Bone marrow (tissue), 2 donors: ENCODE results near the gene GRK5.

Experiments
- DNase-seq, 2 donors: peaks; one replicate each; lab custom pipeline; 2025; lab: John Stamatoyannopoulos, UW

Gene GRK5

DNA sequence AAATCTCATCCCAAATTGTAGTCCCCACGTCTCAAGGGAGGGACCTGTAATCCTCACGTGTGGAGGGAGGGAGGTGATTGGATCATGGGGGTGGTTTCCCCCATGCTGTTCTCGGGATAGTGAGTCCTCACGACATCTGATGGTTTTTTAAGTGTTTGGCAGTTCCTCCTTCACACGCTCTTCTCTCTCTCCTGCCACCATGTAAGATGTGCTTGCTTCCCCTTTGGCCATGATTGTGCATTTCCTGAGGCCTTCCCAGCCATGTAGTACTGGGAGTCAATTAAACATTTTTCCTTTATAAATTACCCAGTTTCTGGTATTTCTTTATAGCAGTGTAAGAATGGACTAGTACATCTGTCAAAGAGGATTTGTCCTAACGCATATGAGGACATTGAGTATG lies 275.6 kb downstream of the GRK5 start:
- DNase-seq = peak in 1 of 2 donors; percentile 8

DNA sequence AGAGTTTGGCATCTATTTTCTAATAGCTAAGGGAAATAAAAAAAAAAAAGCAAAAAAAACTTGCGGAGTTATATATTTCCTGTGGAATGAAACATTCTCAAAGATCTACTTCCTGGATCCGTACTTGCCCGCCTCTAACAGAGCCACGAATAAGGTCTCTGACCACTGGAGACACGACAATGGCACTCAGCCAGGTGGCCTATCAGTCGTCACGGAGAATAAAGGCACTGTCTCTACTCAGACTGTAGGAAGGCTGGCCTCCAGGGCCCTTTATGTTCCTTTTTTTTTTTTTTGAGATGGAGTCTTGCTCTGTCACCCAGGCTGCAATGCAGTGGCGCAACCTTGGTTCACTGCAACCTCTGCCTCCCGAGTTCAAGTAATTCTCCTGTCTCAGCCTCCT lies 276.5 kb downstream of the GRK5 start:
- DNase-seq = no peak

DNA sequence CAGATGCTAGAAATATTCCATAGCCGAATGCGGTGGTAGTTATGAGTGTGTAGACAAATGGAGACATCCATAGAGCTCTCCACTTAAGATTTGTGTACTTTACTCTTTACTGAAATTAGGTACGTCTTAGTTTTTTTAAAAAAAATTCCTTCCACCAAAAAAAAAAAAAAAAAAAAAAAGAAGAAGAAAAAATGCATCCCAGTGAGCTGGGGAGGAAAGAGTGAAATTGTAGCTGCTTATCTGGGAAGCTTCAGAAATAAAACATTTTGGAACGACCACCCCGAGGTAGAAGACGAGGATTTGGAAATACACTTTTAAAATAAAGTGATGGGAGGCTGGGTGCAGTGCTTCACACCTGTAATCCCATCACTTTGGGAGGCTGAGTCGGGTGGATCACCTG lies 281.3 kb downstream of the GRK5 start:
- DNase-seq = no peak

DNA sequence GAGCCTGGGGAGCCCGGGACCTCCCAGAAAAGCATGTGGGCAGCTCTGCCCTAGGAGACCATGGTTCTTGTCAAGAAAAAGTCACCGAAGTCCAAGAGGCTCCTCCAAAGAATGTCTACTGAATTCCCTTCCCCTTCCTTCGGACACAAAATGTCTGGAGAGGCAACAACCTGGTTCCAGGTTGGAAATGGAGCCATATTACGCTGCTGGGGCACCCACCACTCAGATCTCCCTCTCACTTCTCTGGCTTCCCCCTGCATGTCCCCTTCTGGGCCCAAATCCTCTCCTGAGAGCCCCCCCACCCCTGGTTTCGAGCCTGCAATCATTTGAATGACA lies 282.6 kb downstream of the GRK5 start:
- no peak for DNase-seq

DNA sequence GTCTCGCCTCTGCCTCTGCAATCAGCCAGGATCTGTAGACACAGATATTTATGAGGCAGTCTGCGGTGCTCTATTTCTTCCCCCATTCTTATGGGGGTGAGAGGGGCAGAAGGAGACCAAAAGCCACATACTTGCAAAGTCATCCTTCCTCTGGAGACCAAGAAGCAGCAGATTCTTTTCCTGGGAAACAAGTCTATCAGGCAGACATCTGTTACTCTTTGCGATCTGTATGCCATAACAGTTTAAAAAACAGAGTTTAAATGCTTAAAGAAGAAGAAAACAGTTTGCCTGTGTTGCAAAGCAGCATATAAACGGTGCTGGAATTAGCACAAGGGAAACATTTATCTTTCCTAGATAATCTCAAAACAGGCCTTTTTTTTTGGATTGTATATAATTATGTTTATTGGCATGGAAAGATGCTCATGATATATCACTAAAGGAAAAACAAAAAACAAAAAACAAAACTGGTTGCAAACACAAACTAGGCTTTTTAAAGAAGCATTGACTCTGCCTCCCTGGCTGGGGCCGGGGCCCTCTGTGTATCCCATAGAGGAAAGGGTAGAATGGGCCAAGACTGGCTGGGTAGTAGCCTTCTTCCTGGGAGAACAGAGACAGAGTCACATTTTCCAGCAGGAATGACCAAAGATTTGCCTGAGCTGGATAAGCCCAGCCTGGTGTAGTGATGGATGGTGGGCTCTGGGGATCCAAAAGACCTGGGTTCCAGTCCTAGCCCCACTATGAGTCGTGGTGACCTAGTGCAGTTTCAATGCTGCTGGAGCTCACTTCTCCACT lies 284.8 kb downstream of the GRK5 start:
- no peak for DNase-seq

DNA sequence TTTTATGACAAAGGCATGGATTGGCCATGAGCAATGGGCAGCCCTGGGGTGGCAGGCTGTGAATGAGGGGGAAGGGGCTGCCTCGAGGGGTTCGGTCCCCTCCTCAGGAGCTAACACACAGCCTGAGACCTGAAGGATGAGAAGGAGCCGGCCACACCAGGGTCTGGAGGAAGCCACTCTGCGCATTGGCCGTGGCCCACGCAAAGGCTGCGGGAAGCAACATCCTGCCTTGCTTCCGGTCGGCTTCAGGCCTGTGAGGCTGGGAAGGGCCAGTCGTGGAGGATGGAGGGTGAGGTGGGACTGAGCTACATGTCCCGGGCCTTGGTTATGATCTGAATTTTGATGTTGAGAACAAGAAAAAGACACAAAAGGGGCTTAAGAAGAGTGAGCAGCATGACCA lies 285.8 kb downstream of the GRK5 start:
- no peak for DNase-seq

DNA sequence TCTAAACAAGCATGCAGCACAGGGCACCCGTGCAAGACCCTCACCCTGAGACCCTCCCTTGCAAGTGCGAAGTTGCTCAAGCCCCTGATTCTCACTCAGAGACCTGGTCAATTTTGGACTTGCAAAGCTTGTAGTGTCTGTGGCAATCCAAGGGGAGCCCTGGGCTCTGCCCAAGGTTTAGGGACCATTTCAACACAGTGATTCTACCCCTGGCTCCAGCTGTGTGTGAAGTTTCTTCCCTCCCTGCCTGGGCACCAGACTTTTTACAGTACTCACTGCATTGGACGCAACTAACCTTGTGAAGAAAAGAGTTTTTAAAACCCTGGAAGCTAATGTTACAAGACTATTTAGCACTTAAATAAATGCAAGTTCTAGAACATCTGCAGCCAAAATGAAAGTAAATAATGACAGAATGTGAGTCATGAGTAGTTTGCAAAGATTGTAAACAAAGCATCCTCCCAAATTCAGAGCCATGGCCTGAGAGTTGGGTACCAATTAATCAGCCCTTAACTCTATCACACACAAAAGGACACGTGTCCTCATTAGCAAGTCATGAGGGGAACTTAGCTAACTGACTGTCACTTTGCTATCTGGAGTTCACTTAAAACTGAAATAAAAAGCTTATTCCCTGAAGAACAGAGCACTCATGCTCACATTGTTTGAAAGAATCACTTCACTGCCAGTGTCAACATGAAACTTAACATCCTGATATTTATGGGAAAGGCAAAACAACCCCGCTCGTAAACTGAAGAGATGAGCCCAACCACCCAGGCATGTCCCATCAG lies 287.1 kb downstream of the GRK5 start:
- DNase-seq = no peak

DNA sequence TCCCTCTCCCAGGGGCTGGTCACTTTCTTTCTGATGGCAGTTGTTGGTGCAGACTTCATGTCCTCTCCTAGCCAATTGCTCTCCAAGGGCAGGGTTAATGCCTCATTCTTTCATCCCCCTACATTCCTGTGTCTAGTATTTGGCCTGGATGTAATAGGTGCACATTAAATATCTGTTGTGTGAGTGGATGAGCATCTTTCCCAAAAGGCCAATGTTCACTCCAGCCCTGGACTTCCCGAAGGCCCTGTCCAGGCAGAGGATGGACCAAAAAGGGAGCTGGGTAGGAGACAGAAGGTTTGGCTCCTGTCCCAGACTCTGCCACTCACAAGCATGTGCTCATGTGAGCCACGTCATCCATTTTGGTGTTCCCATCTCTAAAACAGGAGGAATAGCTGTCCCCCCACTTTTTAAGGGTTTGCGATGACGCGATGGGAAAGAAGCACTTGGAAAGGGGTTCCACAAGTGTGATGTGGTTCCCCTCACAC lies 287.7 kb downstream of the GRK5 start:
- DNase-seq = no peak

DNA sequence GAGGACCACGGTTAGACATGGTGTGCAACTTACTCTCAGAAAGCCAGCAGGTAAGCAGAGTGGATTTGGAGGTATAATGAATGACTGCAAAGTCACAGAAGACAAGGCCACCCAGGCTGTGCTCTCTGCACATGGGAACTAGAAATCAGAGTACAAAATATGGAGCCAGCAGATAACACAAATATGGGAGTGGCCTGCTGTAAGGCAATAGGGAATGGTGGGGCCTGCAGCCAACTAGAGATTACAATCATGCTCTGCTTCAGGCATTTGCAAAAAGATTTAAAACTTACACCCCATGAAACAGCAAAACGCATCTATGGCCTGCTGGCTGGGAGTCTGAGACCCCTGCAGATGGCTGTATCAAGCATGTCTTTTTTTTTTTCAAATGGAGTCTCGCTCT lies 288.2 kb downstream of the GRK5 start:
- DNase-seq = no peak

DNA sequence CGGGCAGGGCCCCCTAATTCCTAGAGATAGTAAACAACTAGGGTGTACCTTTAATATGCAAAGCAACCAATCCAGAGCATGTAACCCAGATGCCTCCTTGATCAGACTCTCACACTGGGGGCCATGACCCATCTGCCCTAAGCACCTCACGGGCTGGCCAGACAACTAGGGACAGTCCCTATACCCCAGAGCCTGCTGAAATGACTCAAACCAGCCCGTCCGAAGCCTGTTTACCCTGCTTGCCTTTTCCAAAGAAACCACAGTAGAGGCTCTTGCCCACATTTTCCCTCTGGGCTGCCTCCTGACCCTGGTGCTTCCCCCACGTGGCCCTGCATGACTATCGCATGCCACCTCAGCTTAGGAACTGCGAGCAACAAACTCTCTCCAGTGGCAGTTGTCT lies 288.9 kb downstream of the GRK5 start:
- DNase-seq = no peak

DNA sequence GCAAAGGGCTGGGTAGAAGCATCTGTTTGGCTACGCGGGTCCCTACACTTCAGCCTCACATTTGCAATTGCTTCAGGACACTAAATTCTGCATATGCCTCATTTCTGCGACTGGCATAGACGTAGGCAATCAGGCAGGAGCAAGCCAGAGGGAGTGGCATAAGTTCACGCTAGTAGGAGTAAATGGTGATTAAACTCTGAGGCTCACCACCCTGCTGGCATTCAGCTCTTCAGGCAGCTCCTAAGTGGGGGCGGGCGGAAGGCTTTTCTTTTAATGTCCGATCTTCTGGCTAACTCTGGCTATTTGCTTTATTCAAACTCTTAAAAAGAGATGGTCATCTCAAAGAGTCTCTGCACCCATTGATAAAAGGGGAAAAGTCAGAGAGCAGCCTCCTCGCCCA lies 289.9 kb downstream of the GRK5 start:
- no peak for DNase-seq

DNA sequence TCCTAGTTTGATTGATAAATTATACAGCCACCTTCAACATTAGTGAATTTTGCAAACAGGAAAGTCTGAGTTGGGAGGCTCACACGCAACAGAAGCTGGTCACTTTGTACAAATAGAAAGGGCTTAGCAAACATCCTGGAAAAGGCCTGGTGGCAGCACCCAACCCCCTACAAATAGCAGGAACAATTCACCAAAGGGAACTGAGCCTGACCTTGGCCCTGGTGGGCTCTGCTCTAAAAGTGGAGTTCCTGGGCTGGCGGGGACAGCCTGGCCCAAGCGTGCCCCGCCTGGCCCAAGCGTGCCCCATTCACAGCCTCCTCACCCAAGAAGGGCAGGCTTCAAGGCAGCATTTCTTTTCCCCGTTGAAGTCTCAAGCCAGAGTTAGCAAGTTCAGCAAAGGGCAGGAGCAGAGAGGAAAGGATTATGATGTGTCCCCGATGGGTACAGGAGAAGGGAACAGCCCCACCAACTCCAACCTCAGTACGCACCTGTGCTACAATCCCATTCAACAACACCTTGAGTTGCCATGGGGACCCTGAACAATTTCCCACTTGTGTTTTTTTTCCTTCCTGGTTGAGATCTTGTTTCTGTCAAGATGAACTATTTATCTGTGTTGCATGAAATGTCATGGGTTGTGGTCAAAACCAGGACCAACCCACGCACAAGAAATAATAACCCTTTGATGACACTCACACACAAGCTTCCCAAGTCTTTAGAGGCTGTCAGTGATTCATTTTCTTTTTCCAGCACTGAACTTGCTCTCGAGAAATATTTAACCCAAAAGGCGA lies 291.7 kb downstream of the GRK5 start:
- DNase-seq = no peak

DNA sequence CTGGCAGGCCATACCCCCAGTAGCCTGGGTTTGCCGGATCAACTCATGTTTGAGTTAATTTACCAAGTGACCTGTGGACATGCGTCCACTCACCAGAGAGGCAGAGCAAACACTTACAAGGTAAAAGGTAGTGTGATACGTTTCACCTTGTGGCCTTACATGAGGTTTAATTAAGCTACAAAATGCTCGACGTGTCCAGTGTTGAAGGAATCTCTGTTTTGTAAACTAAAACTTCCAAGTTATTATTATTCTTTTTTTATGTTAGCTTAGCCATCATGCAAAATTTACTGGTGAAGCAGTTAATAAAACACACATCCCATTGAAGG lies 292.3 kb downstream of the GRK5 start:
- DNase-seq = no peak

DNA sequence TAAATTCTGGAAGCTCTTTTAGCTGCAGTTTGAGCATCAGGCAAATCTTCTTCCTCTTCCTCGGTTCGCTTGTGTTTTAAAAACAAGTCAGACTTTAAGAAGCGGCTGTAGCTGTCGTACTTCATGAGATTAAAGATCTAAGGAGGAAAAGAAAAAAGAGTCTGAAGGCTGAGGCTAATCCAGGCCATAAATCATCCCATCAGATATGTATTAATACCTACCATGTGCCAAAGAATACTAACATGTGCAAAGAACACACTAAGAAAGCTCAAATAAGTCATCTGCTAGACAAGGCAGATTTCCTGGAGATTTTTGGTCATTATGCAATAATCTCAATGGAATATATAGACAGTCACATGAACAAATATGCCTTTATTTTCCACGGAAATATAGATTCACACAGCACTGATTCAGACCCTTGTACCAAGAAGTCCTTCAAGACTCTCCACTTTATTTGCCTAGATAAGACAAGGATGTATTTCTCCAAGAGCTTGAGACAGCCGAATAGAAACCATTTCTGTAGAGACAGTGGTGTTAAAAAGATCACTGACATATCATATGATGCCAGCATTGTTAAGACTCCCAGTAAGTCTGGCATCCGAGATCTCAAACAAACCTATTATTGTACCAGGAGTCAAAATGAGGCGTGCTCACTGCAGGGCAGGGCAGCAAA lies 292.9 kb downstream of the GRK5 start:
- DNase-seq = no peak

DNA sequence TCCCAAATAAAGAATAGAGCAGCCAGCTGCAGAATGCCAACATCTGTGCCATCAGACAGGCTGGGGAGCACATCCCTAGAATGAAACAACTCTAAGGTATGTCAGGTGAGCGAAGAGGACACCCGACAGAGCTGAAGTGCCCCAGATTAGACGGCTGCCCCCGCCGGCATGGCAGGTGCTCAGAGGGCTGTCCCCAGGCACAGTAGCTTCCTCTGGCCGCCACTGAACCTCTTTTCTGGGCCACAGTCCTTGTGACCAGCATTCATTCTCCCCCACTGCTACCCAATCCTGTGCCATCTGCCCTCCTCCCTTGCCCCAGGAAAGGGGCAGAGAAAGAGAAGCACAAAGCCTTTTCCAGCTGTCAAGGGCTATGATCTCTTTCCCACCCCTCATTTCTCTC lies 293.4 kb downstream of the GRK5 start:
- DNase-seq = no peak

DNA sequence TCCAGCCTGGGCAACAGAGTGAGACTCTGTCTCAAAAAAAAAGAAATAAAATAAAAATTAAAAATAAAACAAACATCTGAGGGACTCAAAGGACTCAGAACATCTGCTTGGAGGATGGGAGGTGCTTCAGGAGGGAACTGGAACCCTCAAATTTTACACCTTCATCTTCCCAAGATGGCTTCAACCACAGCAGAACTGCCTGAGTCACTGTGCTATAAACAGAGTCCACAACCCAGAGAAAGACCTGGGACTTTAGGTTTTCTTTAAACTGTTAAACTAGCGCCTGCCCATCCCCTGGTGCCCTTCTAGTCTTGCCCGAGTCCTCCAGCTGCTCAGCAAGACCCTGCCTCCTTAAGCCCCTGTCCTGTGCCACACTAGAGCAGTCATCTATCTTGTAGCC lies 294.3 kb downstream of the GRK5 start:
- no peak for DNase-seq

DNA sequence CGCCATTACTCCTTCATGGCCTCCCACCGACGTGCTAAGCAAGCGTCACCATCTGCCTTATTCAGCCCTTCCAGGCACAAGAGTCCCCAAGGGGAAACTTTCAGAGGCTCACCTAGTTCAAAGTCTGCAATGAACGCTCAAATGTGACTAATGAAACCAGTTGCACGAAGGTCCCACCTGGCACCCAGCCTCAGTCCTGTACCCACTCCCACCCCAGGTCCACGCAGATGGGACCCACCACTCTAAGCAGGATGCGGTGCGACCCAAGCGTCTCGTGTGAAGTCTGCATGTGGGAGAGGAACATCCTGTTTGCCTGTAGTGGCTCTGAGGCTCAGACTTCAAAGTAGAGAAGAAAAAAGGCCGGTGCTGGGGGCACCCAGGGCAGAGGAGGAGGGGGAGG lies 294.8 kb downstream of the GRK5 start:
- DNase-seq = peak in 1 of 2 donors; percentile 46

DNA sequence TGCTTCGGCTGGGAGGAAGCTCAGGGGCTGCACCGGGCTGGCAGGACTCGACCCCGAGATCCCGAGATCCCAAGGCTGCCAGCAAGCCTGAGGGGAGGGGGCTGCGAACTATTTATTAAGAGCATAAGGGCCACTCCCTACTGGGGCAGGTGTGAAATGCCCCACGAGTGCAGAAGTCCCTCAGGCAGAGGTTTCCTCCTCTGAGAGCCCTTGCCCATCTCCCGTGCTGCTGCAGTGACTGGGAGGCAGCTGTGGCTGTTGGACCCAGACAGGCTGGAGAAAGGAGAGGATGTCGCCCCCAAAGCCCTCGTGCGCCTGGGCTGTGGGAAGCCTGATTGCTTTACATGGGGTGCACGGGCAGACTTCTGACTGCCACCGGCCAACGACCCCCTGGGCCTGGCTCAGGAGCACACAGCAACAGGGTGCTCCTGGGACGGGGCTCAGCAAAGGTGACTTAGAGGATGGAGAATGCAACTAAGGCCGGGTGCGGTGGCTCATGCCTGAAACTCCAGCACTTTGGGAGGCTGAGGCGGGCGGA lies 295.3 kb downstream of the GRK5 start:
- no peak for DNase-seq

DNA sequence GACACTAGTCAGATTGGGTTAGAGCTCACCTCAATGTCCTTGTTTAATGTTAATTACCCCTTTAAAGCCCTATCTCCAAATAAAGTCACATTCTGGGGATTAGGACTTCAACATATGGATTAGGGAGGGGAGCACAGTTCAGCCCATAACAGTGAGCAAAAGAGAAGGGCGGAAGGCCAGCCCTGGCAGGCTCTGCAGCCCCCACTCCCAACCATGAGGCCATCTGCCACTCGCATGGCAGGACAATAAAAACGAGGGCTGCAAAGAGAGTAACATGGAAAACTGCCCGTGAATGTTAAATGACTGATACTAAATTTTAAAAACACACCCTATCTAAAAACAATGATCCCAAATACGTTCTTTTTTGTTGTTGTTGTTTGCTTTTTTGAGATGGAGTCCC lies 296.4 kb downstream of the GRK5 start:
- DNase-seq = no peak

DNA sequence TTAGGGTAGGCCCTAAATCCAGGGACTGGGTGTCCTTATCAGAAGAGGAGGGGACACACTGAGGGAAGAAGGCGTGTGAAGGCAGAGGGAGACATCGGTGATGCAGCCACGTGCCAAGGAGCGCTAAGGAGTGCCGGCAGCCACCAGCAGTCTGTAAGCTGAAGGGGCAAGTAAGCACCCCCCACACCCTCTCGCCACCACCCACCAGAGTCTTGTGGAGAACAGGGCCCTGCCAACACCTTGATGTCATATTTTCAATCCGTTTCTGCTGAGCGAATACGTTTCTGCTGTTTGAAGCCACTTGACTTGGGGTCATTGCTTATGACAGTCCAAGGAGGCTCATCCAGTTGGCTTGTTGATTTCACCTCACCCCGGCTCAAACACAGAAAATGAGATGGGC lies 297.3 kb downstream of the GRK5 start:
- no peak for DNase-seq

DNA sequence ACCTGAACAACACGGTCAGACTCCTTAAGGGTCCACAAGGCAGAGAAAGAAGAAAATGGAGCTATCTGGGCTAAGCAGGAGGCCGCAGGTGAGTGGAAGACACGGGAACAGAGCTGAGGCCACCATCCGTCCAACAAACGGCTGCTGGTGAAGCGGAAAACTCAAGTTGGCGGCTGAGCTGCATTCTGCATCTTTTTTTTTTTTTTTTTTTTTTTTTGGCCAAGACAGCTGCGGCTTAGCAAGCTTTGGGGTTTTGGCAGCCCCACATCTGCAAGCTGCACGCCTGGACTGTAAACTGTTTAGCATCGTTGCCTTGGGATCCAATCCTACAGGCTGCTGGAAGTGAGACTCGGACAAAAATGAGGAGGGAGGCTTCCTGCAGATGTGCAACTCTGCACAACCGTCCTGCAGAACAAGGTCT lies 297.8 kb downstream of the GRK5 start:
- no peak for DNase-seq
